GM10266 (cell line): ENCODE measurements around the gene SRPRA.

ENCODE experiments used
- DNase-seq: peaks from one replicate; pipeline ENCODE4 v3.0.0; 2012; ENCODE audit errors: extremely low spot score
- CTCF ChIP-seq: IDR thresholded peaks from 2 replicates; pipeline ENCODE4 v1.5.1; 2012; ENCODE audit warnings: mild to moderate bottlenecking, low read depth; ENCODE audit not compliant: control insufficient read depth, insufficient read depth; ENCODE audit errors: missing control alignments

Gene SRPRA

GRCh38 chr11:126226334-126227084, 42.2 kb downstream of the SRPRA start:
- TF ChIP-seq CTCF, result no peak
- DNase-seq, result no peak

- no peak for TF ChIP-seq CTCF
- no peak for DNase-seq
These were observed 43.4 kb downstream of the SRPRA start for GRCh38 chr11:126225295-126225665.

GRCh38 chr11:126224647-126225294, 43.9 kb downstream of the SRPRA start:
- no peak for DNase-seq
- TF ChIP-seq CTCF, result no peak

GRCh38 chr11:126219547-126219946, 49.1 kb downstream of the SRPRA start:
- no peak for DNase-seq
- no peak for TF ChIP-seq CTCF

GRCh38 chr11:126217491-126217890, 51.2 kb downstream of the SRPRA start:
- no peak for TF ChIP-seq CTCF

GRCh38 chr11:126216526-126217305, 52.0 kb downstream of the SRPRA start:
- no peak for DNase-seq
- TF ChIP-seq CTCF, result no peak

More at GRCh38 chr11:126217491-126217890, 51.2 kb downstream of the SRPRA start:
- DNase-seq, result no peak
